GM18511 (cell line): ENCODE data around the gene BRSK1.

Source experiments
- ATAC-seq: cut with Tn5 transposase; IDR thresholded peaks from one replicate; pipeline ENCODE4 v1.9.1; 2021; ENCODE audit warnings: mild to moderate bottlenecking, moderate library complexity; ENCODE audit not compliant: unreplicated experiment

BRSK1 gene

GRCh38 chr19:55273978-55274707, 9.7 kb upstream of the BRSK1 start:
- no peak for ATAC-seq

GRCh38 chr19:55275851-55276719, 7.7 kb upstream of the BRSK1 start:
- peak; percentile 75 for ATAC-seq

GRCh38 chr19:55276720-55277430, 6.9 kb upstream of the BRSK1 start:
- ATAC-seq = peak; percentile 17

GRCh38 chr19:55277494-55277893, 6.3 kb upstream of the BRSK1 start:
- no peak for ATAC-seq

GRCh38 chr19:55278391-55279135, 5.2 kb upstream of the BRSK1 start:
- no peak for ATAC-seq

- no peak for ATAC-seq
These were observed 4.5 kb upstream of the BRSK1 start for GRCh38 chr19:55279340-55279739.

GRCh38 chr19:55279770-55280643, 3.8 kb upstream of the BRSK1 start, which contains the start of gene HSPBP1:
TSS of gene HSPBP1 (minus strand) at chr19:55280110. CDS start at chr19:55279608, 502 bp downstream.
- ATAC-seq = peak; percentile 70

GRCh38 chr19:55284405-55285058, 735 bp downstream of the BRSK1 start:
- ATAC-seq = no peak

GRCh38 chr19:55285229-55285890, 1.6 kb downstream of the BRSK1 start:
- no peak for ATAC-seq

GRCh38 chr19:55287361-55288079, 3.7 kb downstream of the BRSK1 start:
- ATAC-seq = no peak

GRCh38 chr19:55289117-55289796, 5.5 kb downstream of the BRSK1 start:
- ATAC-seq = no peak

GRCh38 chr19:55297267-55297666, 13.5 kb downstream of the BRSK1 start:
- ATAC-seq = no peak

- ATAC-seq = no peak
These were observed 16.2 kb downstream of the BRSK1 start for GRCh38 chr19:55299991-55300390.

GRCh38 chr19:55300886-55301458, 17.2 kb downstream of the BRSK1 start:
- ATAC-seq = no peak

GRCh38 chr19:55301459-55302317, 17.9 kb downstream of the BRSK1 start:
- ATAC-seq = peak; percentile 67

- no peak for ATAC-seq
These were observed 18.5 kb downstream of the BRSK1 start for GRCh38 chr19:55302318-55302703.
